Stimulated activated CD4-positive, alpha-beta T cell treated with anti-CD3 and anti-CD28 coated beads, Interleukin-1b, Interleukin-23, amount 100 ng/mL, for 48 hours (primary cell): Measurements from ENCODE around the gene ENG.
"Not testable (repeated sequence)": the region's sequence is repeated elsewhere in the genome, so short reads cannot be mapped to it uniquely, and the experiment has no call there.

Source experiments
- DNase-seq: peaks from one replicate; pipeline ENCODE4 v3.0.0-alpha.2; 2020

The ENG gene

DNA sequence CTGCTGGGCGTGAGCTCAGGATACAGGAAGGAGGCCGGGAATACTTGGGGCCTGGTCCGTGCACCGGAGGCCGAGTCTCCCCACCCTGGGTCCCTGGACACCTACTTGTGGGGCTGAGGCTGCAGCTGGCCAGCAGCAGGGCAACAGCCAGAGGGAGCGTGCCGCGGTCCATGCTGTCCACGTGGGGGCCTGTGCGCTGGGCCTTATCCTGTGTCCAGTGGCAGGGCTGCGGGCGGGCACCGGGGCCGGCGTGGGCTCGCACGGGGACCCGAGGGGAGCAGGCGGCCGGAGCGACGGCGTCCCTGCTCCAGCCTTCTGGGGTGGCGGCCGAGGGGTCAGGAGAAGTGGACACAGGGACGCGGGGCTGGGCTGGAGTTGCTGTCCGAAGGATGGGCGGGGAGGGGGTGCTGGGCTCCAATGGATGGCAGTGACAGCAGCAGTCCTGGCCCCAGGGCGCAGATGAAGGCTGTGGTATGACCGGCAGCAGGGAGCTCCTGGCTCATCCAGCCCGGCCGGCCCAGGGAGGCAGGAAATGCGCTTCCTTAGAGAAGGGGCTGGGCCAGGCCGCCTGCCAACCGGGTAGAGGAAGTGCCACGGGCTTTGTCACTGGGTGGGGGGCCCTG, at the start of gene ENG:
ENG (minus strand) TSS at position 475 of the 623 bp plus-strand sequence; CDS start at position 172, 303 bp downstream.
- peak; percentile 23 for DNase-seq

DNA sequence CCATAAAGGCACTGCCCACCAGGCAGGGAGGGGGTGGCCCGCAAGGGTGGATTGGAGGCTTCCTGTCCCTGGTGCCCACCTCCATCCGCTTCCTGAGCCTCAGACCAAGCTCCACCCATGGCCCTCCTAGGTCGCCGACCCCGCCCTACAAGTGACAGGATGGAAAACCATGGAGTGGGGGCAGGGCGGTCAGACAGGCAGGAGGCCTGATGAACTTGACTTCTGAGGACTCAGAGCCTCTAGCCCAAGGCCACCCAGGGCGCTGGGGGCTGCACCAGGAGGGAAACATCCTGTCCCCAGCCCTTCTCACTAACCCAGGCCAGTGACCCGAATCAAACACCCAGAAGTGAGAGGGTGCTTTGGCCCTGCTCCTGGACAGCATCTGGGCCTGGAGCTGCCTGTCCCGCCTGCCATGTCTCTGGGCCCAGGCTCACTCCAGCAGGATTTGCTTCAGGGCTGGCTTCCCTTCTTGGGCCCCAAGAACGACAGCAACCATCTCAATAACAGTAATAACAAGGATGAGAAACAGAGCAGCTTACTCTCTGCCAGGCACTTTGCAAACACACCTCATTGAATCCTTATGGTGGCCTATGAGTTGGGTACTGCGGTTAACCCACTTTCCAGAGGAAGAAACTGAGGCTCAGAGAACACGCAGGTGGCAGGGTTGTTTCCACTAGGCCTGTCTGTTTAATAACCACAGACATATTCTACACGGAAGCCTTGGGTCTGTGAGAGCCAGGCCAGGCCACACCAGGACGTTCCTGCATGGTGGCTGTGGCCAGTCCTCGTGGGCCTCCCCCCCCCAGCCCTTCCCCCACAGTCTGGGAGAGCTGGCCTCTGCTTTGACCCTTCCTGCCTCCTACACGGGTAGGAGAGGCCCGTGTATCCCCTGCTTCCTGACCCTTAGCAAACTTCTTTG, 49.4 kb upstream of the ENG start:
- peak; percentile 85 for DNase-seq

DNA sequence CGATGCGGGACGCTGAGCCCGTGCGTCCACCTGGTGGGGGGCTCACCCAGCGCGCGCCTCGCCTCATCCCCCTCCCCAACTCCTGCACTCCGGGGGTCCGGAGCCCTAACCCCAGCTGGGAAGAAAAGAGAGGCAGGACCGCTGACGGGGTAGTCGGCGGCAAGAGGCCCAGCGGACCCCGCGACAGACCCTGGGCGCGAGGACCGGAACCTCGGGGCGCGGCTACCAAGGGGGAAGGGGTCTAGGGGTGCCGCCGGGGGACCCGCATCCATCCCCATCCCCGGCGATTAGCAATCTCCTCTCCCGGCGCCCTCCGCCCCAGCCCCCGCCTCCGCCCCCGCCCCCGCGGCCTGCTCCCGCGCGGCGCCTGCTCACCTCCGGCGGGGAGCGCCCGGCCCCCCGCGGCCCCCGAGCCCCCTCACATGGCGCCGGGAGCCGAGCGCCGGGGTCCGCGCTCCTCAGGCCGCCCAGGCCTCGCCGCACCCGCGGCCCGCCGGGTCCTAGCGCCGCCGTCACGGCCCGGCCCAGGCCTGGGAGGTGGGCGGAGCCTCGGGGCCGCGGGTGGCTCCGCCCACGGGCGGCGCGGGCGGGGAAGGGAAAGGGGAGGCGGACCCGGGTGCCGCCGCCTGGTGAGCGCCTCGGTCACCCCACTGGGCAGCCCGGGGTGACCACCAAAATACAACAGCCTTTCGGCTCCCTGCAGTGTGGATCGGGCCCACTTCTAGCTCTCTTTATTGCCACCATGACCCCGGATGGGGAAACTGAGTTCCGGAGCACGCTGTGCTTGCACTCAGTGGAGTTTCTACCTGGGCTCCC, 44.9 kb upstream of the ENG start, which contains the start of gene ST6GALNAC6:
ST6GALNAC6 (minus strand) TSS at position 476 of the 816 bp plus-strand sequence. CDS start 1,622 bp downstream, outside the sequence.
- peak; percentile 72 for DNase-seq

DNA sequence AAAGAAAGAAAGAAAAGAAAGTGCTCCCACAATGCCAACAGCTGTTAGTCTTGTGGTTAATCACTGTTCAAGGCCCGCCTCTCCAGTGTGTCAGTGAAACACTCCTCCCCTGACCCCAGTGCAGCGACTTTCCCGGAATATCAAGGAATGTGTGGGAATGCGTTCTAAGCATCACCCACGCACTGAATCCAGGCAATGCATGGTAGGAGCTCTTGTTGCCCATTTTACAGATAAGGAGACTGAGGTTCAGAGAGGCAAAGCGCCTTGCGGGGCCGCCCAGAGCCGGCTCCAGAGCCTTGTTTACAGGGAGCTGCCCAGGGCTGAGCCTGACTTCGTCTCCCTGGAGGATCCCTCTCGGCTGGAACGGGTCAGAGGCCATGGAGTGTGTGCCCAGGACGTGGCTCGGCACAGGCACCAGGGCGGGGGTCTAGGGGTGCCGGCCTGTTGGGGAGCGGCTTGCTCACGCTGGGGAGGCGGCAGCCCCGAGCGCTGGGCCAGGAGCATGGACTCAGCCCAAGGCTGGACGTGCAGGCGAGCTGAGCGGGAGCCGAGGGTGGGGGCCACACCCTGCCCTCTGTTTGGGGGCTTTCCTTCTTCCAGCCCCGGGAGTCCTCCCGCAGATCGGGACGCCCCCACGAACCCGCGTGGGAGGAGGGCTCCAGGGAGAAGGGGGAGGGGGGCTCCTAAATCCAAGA, 44.1 kb upstream of the ENG start:
- DNase-seq = no peak

DNA sequence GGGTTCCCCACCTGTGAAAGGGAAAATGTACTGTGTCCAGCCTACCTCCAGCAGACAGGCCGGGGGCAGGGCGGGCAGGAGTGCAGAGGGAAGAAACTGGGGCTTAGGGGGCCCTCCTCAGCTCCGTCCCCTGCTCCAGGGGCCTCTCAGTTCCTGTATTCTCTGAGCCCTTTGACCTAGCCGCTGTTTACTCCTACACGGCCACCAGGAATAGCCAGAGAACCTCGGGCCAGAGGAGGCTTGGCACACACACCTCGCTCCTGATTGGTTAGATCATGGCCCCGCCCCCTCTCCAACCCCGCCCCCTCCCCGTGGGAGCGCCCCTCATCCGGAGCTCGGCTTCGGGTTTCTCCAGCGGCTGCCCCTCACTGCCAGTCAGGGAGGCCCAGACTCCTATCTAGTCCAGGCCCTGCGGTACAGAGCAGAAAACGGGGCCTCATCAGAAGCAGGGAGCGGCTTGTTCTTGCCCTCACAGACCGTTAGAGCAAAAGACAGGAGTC, 42.8 kb upstream of the ENG start:
- DNase-seq = no peak

DNA sequence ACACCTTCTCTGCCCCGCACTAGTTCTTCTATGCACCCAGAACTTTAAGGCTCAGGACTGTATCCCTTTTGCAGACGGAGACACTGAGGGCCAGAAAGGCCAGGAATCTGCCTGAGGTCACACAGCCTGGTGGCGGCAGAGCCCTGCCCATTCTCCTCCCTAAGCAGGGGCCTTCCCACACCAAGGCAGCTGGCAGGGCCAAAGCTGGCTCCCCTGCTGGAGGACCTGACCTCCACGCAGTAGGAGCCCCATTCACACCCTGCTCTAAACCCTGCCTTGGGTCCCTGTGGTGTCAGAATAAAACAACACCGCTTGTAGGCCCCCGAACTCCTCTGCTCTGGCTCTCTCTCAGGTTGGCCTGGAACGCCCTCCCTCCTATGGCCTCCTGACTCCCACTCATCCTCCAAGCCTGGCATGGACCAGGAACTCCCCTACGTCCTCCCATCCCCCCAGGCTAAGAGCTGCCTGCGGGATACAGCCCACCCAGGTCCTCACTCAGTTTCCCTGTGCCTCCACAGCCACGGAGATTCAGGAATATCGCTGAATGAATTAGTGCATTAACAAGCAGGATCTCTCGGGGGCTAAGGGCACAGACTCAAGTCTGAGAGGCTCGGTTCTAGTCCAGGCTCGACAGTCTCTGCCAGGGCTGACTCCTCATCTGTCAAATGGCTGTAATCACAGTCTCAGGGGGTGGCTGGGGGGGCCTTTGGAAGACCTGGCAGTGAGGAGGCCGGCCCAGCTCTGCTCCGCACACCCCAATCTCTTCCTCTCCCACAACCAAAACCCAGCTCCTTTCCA, 42.1 kb upstream of the ENG start:
- DNase-seq = no peak

DNA sequence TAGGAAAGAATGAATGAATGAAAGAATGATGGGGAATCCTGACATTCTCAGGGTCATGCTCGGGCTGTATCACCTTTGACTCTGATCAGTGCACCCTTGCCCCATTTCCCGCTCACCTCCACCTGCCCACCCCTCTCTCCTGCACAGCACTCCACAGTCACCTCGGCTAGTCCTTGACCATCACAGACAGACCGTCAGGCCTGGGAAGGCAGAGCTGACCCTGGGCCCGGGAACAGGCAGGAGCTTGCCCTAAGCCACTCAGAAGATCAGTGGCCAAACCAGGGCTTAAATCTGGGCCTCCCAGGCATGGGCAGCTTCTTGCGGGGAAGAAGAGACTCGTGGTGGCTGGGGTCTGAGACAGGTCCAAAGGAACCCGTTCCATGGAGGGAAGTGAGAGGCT, 41.4 kb upstream of the ENG start:
- no peak for DNase-seq

DNA sequence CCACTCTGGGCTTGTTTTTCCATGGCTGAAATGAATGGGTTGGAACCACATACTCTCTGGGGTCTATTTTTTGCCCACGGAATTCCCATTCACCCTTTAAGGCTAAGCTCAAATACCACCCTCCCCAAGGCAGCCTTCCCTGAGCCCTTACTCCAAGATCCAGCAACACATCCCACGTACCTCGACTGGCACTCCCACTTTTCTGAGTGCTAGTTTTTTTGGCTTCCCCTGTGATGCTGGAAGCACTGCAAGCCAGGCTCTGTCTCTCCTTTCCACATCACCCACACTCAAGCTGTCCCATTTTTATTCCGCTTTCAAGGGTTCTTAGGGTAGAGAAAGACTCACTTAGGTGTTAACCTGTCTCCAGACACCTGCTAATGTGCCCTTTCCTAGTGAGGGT, 38.9 kb upstream of the ENG start:
- DNase-seq = no peak

DNA sequence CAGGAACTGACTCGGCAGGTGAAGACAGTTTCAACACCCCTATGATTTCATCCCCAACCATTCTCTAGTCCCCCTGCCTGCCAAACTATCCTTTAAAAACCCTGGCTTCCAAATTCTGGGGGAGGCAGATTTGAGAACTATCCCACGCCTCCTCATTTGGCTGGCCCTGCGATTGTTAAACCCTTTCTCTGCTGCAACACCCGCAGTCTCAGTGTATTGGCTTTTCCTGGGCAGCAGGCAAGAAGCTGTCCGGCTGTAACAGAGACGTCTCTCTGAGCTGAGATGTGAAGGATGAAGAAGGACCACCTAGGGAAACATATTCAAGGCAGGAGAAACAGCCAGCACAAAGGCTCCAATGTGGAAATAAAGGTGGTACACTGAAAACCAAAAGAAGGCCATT, 38.4 kb upstream of the ENG start:
- DNase-seq = no peak

DNA sequence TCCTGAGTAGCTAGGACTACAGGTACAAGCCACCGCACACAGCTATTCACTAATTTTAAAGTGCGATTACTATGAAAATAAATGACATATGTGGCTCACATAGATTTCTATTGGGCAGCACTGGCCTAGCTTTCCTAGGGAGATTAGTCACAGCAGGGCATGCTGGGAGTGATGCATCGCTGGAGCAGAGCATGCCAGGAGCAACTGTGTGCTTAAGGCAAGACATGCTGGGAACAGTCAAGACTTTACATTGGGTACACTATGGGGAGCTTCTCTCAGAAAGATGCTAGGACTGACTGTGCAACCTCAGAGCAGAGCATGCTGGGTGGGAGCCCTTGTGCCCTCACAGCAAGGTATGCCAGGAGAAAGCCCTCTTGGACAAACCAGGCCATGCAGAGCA, 35.6 kb upstream of the ENG start:
- no peak for DNase-seq

DNA sequence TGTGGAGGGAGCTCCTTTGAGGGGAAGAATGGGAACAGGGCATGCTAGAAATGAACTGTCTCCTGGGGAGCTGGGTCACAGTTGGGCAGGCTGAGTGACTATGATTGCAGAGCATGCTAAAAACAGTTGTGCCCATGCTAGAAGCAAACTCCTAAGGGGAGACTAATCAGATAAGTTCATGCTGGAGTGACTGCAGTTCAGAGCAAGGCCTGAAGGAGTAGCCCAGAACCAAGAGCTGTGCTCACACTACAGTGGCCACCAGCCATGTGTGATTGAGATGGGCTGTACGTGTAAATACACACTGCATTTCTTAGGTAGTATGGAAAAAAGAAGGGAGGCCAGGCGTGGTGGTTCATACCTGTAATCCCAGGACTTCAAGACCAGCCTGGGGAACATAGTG, 33.3 kb upstream of the ENG start:
- DNase-seq = no peak

DNA sequence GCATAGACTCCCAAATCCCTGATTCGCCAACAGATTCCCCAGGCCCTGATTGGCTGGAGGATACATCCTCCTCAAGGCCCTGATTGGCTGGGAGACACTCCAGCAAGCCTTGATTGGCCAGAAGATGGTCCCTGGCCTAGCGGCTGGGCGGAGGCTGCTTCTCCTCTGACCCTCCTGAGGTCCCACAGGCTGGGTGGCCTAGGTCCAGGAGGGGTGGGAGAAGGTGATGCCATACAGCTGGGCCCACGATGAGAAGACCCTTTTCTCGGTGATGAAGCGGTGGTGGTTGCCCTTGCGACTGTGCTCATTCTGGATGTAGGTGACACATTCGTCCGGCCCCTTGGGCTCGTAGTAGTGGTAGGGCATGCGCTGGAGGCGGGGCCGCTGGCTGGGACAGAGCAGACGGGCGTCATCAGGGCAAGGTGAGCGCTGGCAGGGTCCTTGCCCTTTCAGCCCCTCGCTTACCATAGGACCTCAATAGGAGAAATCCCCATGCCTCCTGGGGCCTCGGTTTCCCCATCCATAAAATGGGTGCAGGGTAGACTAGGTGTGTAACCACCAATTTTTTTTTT, 32.0 kb upstream of the ENG start:
- DNase-seq = no peak

DNA sequence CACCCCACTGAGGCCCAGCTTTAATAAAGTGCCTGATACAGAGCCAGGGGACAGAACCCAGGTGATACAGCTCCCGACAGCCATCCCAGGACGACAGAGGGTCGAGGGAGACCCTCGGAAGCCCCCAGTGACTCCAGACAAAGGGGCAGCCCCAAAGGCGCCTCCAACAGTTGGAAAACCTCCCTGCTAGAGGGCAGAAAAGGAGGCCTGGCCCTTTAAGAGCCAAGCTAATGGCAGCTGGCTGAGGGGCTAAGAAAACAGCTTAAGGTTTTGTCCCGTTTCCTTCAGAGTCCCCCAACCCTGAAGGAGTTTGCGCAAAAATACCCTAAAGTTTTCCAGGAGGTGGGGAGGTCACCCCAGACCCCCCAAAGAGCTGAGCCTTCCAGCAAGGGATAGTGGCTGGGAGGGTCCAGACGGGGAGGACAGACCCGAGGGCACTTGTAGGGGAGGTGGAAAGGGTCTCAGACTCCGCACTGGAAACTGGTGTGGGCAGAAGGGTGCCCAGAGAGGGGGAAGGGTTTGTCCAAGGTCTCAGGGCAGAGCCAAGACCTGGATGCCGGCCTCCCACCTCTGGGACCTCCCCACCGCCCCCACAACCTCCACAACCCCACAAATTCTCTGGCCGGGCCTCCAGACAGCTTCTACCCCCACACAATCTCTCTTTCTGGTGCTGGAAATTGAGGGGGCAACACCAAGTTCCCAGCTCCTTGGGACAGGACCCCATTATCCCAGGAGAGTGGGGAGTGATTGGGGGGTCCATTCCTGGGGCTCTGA, 31.2 kb upstream of the ENG start:
- no peak for DNase-seq

DNA sequence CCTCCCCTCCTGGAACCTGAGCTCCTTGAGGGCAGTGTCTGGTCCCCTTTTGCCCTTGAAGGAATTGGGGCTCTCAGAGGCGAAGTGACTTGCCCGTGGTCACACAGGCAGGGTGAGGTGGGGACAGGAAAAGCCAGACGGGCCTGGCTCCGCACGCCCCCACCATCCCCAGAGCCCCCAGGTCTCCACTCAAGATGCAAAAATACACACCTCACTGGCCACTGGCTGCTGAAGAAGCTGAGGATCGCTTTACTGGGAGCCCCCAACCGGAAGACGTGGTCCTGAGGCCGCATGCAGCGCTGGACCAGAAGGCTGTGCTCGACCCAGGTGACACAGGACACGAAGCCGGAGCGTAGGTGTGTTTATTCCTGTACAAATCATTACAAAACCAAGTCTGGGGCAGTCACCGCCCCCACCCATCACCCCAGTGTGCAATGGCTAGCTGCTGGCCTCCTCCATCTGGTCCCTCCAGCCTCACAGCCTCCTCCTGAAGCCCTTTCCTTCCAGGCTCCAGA, 30.6 kb upstream of the ENG start:
- no peak for DNase-seq

DNA sequence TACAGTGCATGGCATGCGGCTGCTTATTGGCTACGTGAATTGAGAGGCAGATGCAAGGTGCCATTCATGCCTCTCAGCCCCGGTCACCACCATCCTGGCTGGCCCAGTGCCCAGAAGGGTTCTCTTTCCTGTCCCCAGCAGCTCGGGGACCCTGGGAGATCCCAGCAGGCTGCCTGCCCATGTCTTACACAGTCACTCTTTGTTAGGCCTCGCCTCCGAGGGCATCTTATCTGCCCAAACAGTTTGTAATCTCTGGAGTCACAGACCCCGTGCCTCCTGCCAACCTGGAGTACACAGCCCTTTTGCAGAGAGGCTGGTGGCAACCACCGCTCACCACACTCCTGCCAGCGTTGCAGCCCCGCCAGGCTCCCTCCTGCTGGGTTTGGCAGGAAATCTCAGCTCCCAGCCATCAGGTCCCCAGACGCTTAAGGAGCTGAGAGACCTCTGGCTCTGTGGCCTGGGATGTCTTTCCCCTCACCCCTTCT, 30.0 kb upstream of the ENG start:
- DNase-seq = no peak

DNA sequence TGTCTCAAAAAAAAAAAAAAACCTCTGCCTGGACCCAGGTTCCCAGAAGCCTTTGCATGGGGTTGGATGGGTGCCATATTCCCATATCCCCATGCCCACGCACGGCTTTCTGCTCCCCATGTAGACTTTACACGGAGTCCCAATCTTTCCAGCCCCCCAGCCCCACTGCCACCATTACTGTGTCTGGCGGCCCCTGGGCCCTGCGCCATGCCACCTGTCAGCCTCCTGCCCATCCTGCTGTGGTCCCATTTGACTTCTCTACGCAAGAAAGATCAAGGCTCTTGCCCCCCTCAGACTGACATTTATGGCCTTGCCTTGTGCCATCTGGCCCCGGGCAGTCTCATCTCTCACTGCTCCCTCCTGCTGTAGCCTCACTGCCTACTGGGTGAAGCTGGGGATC, 29.5 kb upstream of the ENG start:
- DNase-seq = no peak

DNA sequence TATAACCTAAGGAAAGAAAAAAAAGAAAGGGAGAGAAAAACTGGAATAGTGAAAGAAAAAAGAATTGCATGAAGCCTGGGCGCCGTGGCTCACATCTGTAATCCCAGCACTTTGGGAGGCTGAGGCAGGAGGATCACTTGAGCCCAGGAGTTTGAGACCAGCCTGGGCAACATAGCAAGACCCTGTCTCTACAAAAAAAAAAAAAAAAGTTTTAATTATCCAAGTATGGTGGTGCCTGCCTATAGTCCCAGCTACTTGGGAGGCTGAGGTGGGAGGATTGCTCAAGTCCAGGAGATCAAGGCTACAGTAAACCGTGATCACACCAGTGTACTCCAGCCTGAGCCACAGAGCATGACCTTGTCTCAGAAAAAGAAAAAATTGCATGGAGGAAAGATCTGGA, 27.3 kb upstream of the ENG start:
- DNase-seq = not testable (repeated sequence)

DNA sequence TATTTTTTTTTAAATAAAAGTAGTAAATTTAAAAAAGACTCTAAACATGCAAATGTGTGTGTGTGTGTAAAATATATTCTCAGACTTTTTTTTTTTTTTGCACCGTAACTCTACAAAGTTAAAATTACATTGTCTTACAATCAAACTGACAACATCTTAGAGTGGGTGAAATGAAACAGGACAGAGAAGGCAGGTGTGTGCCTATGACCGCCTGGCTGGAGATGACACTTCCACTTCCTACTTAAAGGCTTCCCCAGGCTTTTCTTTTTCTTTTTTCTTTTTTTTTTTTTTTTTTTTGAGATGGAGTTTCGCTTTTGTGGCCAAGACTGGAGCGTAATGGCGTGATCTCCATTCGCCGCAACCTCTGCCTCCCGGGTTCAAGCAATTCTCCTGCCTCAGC, 25.7 kb upstream of the ENG start:
- DNase-seq = no peak

DNA sequence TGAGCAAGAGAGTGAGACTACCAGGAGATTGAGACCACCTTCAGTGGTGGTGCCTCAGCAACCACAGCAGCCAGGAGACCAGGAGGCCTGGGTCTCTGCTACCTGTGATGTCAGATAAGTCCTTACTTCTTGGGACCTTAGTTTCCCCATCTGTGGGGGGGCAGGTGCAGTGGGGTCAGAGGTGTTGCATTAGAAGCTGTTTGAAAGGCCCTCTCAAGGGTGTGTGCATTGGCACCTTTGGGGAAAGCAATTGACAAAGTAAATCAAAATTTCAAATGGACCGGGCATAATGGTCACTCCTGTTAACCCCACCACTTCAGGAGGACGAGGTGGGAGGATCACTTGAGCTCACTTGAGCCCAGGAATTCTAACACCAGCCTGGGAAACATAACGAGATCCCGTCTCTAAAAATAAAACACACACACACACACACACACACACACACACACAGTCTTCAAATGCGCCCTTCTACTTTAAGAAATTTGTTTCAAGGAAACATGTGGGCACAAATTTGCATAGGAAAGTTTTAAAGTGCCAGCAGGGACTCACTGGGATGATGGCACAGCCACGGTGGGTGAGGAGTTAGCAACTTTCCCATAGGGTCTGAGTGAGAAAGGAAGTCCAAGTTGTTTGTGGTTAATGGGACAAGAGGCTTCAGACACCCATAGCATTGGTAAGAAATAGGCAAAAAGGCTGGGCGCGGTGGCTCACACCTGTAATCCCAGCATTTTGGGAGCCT, 24.4 kb upstream of the ENG start:
- no peak for DNase-seq
